Neural progenitor cell (in vitro differentiated cells): ENCODE data around the gene FRAT1. TPM values are rescaled to one million over a fixed set of nuclear protein-coding genes. Genes with fewer than 3 reads are reported as not detected.

Experiments
- DNase-seq: peaks from one replicate; pipeline ENCODE4 v3.0.0-alpha.2; 2016; ENCODE audit warnings: low spot score
- H2AFZ ChIP-seq: fragments of 200-600 bp; sonication (generic); replicated peaks from 2 replicates; pipeline ENCODE4 v1.6.1; 2016; ENCODE audit warnings: antibody characterized with exemption
- H3F3A ChIP-seq: fragments of 200-600 bp; sonication (generic); 2 replicates; pipeline ENCODE4 v1.6.1; 2016; ENCODE audit warnings: antibody characterized with exemption, low read depth
- H3K27ac ChIP-seq: fragments of 200-600 bp; sonication (generic); 2 replicates; pipeline ENCODE4 v1.5.1; 2016; ENCODE audit warnings: mild to moderate bottlenecking
- H3K27me3 ChIP-seq: fragments of 200-600 bp; sonication (generic); 2 replicates; pipeline ENCODE4 v1.6.1; 2016; ENCODE audit warnings: mild to moderate bottlenecking, moderate library complexity
- H3K36me3 ChIP-seq: fragments of 200-600 bp; sonication (generic); 2 replicates; pipeline ENCODE4 v1.5.1; 2016
- H3K4me1 ChIP-seq: fragments of 200-600 bp; sonication (generic); 2 replicates; pipeline ENCODE4 v1.6.1; 2016; ENCODE audit warnings: mixed run types
- H3K4me2 ChIP-seq: fragments of 200-600 bp; sonication (generic); 2 replicates; pipeline ENCODE4 v1.6.1; 2016
- H3K4me3 ChIP-seq: fragments of 200-600 bp; sonication (generic); 2 replicates; pipeline ENCODE4 v1.5.1; 2016
- H3K79me2 ChIP-seq: fragments of 200-600 bp; sonication (generic); 2 replicates; pipeline ENCODE4 v1.6.1; 2016; ENCODE audit warnings: low read depth
- H3K9ac ChIP-seq: fragments of 200-600 bp; sonication (generic); 2 replicates; pipeline ENCODE4 v1.6.1; 2016
- H3K9me3 ChIP-seq: fragments of 200-600 bp; sonication (generic); 2 replicates; pipeline ENCODE4 v1.5.1; 2016; ENCODE audit warnings: low read depth
- H4K20me1 ChIP-seq: fragments of 200-600 bp; sonication (generic); 2 replicates; pipeline ENCODE4 v1.6.1; 2016; ENCODE audit warnings: low read depth
- H3K27ac Mint-ChIP-seq: 3 replicates; pipeline ENCODE4 v1.8.0; 2021; ENCODE audit warnings: mixed read lengths
- H3K27me3 Mint-ChIP-seq: 2 replicates; pipeline ENCODE4 v1.8.0; 2022; ENCODE audit warnings: low read depth, mild to moderate bottlenecking, inconsistent platforms, moderate library complexity, mixed read lengths; ENCODE audit not compliant: insufficient read depth
- H3K36me3 Mint-ChIP-seq: 3 replicates; pipeline ENCODE4 v1.8.0; 2021; ENCODE audit warnings: mixed read lengths
- H3K4me1 Mint-ChIP-seq: 3 replicates; pipeline ENCODE4 v1.8.0; 2021; ENCODE audit warnings: mixed read lengths
- H3K4me3 Mint-ChIP-seq: 3 replicates; pipeline ENCODE4 v1.8.0; 2021; ENCODE audit warnings: mild to moderate bottlenecking, moderate library complexity, mixed read lengths
- H3K9me3 Mint-ChIP-seq: 3 replicates; pipeline ENCODE4 v1.8.0; 2020; ENCODE audit warnings: mixed read lengths
- CTCF ChIP-seq: fragments of 200-600 bp; sonication (generic); IDR thresholded peaks from 2 replicates; pipeline ENCODE4 v1.5.1; 2017; ENCODE audit warnings: antibody characterized with exemption, mild to moderate bottlenecking
- EZH2 ChIP-seq: fragments of 200-600 bp; sonication (generic); IDR thresholded peaks from 2 replicates; pipeline ENCODE4 v1.6.1; 2017; ENCODE audit warnings: antibody characterized with exemption, mild to moderate bottlenecking, moderate library complexity
- EZH2phosphoT487 ChIP-seq: fragments of 200-600 bp; sonication (generic); IDR thresholded peaks from 2 replicates; pipeline ENCODE4 v1.6.1; 2017; ENCODE audit warnings: antibody characterized with exemption
- total RNA-seq: library from RNA; depleted of rRNA; stranded (reverse); fragments of >200 nt; gene quantifications from 2 replicates; pipeline ENCODE4 v1.2.3, GENCODE V29; 2015; ENCODE audit warnings: low replicate concordance

FRAT1 gene
- total RNA-seq, 1 donor from 2014 or later = 2.0 TPM

GRCh38 chr10:97353945-97354344 lies 34.9 kb downstream of the FRAT1 start:
- Mint-ChIP-seq H3K4me1 (no peaks in the 10 kb centered on the region), H3K9me3 (no peaks in the 10 kb centered on the region), H3K4me3 (no peak overlapping the region), H3K27ac (no peak overlapping the region), H3K36me3 (peaks cover 12% of the 10 kb centered on the region), H3K27me3 (peaks cover 5% of the 10 kb centered on the region)
- H3K79me2 ChIP-seq = no peaks in the 10 kb centered on the region
- DNase-seq = no peak
- H3K4me1 ChIP-seq = no peaks in the 10 kb centered on the region
- no peaks in the 10 kb centered on the region for H3K9me3 ChIP-seq
- no peak overlapping the region for H3K9ac ChIP-seq
- H3K4me2 ChIP-seq = no peak overlapping the region
- no peak overlapping the region for H3K4me3 ChIP-seq
- no peaks in the 10 kb centered on the region for H3F3A ChIP-seq
- no peaks in the 10 kb centered on the region for H4K20me1 ChIP-seq
- H2AFZ ChIP-seq = no peak overlapping the region
- H3K27me3 ChIP-seq = no peaks in the 10 kb centered on the region
- H3K36me3 ChIP-seq = no peaks in the 10 kb centered on the region
- TF ChIP-seq EZH2 (no peak), CTCF (no peak), EZH2phosphoT487 (no peak)
- no peak overlapping the region for H3K27ac ChIP-seq

GRCh38 chr10:97355571-97355975 lies 36.5 kb downstream of the FRAT1 start:
- no peak overlapping the region for H3K4me3 ChIP-seq
- peak; percentile 64 for DNase-seq
- TF ChIP-seq CTCF (peak; percentile 70), EZH2 (no peak), EZH2phosphoT487 (no peak)
- H3K9me3 ChIP-seq = no peaks in the 10 kb centered on the region
- no peaks in the 10 kb centered on the region for H3F3A ChIP-seq
- no peak overlapping the region for H3K9ac ChIP-seq
- peaks cover 18% of the 10 kb centered on the region for H3K36me3 Mint-ChIP-seq
- H3K9me3 Mint-ChIP-seq = no peaks in the 10 kb centered on the region
- H3K79me2 ChIP-seq = no peaks in the 10 kb centered on the region
- no peaks in the 10 kb centered on the region for H3K4me1 Mint-ChIP-seq
- H3K4me2 ChIP-seq = no peak overlapping the region
- H3K27me3 Mint-ChIP-seq = peaks cover 3% of the 10 kb centered on the region
- H3K36me3 ChIP-seq = no peaks in the 10 kb centered on the region
- H3K27ac Mint-ChIP-seq = no peak overlapping the region
- no peaks in the 10 kb centered on the region for H3K27me3 ChIP-seq
- H3K4me3 Mint-ChIP-seq = no peak overlapping the region
- H3K27ac ChIP-seq = no peak overlapping the region
- H4K20me1 ChIP-seq = no peaks in the 10 kb centered on the region
- H3K4me1 ChIP-seq = no peaks in the 10 kb centered on the region
- H2AFZ ChIP-seq = no peak overlapping the region

- Mint-ChIP-seq H3K27ac (no peak overlapping the region), H3K4me1 (no peaks in the 10 kb centered on the region)
- no peaks in the 10 kb centered on the region for H3K36me3 ChIP-seq
Observed at GRCh38 chr10:97356318-97356914, 37.3 kb downstream of the FRAT1 start.

More at GRCh38 chr10:97356318-97356914, 37.3 kb downstream of the FRAT1 start:
- no peak overlapping the region for H2AFZ ChIP-seq
- no peaks in the 10 kb centered on the region for H3K4me1 ChIP-seq
- TF ChIP-seq EZH2phosphoT487 = no peak
- TF ChIP-seq EZH2 = no peak
- no peak for TF ChIP-seq CTCF
- Mint-ChIP-seq H3K27me3 (peaks cover 3% of the 10 kb centered on the region), H3K9me3 (no peaks in the 10 kb centered on the region), H3K36me3 (peaks cover 18% of the 10 kb centered on the region), H3K4me3 (no peak overlapping the region)
- no peaks in the 10 kb centered on the region for H3K27me3 ChIP-seq
- H3K4me2 ChIP-seq = no peak overlapping the region
- H3K27ac ChIP-seq = no peak overlapping the region
- no peaks in the 10 kb centered on the region for H3F3A ChIP-seq
- no peak for DNase-seq
- H3K79me2 ChIP-seq = no peaks in the 10 kb centered on the region
- H3K4me3 ChIP-seq = no peak overlapping the region
- H3K9me3 ChIP-seq = no peaks in the 10 kb centered on the region
- no peaks in the 10 kb centered on the region for H4K20me1 ChIP-seq
- H3K9ac ChIP-seq = no peak overlapping the region
